ENCODE data around the gene LDHA.

The LDHA gene

DNA sequence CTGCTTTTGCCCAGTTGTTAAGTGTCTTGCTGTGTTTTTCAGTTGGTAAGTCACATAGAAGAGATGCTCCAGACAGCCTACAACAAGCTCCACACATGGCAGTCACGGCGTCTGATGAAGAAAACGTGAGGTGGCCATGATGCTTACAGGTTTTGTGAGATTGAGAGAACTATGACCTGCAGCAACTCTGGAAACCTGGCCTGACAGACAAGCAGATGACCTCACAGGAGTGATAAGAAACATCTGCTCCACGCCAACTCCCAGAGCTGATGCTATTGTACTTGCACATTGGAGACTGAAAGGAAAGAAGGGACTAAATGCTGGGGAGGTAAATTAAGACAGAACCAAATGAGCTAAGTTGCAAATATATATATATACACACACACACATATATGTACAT is 28.6 kb upstream of the LDHA start:
- TF ChIP-seq CTCF (IDR thresholded peaks at IDR 0.05; ENCODE audit: insufficient read depth, low read depth, low read length, missing control alignments), result no peak
- no peak for DNase-seq (ENCODE audit: low read depth)
- H3K4me3 ChIP-seq (ENCODE audit: low read depth, low read length), result no peak overlapping the region

DNA sequence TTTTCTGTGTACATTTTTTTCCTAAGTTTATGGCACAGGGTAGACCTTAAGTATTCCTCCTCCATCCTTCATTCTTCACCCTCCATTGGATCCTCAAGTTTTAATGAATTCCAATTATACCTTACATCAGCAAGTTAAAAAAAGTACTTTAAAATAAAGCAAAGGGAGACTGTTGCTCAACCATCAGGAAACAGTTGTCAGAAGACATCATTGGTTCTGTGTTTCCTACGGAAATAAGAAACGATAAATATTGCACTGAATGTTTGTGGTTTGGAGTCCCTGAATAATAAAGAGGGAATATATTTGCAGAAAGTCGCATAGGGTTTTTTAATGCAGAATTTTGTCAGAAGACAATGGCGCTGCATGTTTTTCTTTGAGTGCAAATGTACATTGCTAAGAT is 28.1 kb upstream of the LDHA start:
- TF ChIP-seq CTCF (IDR thresholded peaks at IDR 0.05; ENCODE audit: insufficient read depth, low read depth, low read length, missing control alignments), result no peak
- DNase-seq (ENCODE audit: low read depth), result no peak
- H3K4me3 ChIP-seq (ENCODE audit: low read depth, low read length), result no peak overlapping the region

DNA sequence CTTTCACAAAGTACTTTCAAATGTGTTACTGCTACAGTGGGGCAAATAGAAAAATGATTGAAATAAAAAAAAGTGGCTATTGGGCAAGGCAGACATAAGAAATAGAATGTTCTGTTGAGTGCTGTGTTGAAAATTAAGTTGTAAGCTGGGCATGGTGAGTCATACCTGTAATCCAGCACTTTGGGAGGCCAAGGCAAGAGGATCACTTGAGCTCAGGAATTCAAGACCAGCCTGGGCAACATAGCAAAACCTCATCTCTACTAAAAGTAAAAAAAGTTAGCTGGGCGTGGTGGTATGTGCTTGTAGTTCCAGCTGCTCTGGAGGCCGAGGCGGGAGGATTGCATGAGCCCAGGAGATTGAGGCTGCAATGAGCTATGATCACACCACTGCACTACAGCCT is 26.9 kb upstream of the LDHA start:
- no peak overlapping the region for H3K4me3 ChIP-seq (ENCODE audit: low read depth, low read length)
- no peak for DNase-seq (ENCODE audit: low read depth)
- no peak for TF ChIP-seq CTCF (IDR thresholded peaks at IDR 0.05; ENCODE audit: insufficient read depth, low read depth, low read length, missing control alignments)

GRCh38 chr11:18368221-18368620 is 26.1 kb upstream of the LDHA start:
- H3K4me3 ChIP-seq (ENCODE audit: low read depth, low read length), result no peak overlapping the region
- no peak for DNase-seq (ENCODE audit: low read depth)
- no peak for TF ChIP-seq CTCF (IDR thresholded peaks at IDR 0.05; ENCODE audit: insufficient read depth, low read depth, low read length, missing control alignments)

GRCh38 chr11:18369398-18369797 is 25.0 kb upstream of the LDHA start:
- no peak for DNase-seq (ENCODE audit: low read depth)
- no peak overlapping the region for H3K4me3 ChIP-seq (ENCODE audit: low read depth, low read length)
- no peak for TF ChIP-seq CTCF (IDR thresholded peaks at IDR 0.05; ENCODE audit: insufficient read depth, low read depth, low read length, missing control alignments)

DNA sequence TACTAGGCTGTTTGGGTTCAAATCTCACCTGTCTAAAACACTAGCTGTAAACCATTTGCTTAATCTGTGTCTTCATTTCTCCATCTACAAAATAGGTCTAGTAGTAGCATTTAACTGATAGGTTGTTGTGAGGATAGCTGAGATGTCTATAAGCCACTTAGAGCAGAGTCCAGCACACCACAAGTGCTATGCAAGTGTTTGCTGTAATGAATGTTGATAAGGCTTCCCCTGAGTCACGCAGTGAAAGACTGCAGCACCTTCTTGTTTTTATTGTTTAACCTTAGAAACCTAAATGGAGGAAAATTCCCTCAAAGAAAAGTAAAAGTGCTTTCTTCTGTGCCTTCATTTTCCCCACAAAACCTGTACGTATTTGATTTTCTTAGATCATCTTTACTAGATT is 23.1 kb upstream of the LDHA start:
- no peak for TF ChIP-seq CTCF (IDR thresholded peaks at IDR 0.05; ENCODE audit: insufficient read depth, low read depth, low read length, missing control alignments)
- H3K4me3 ChIP-seq (ENCODE audit: low read depth, low read length), result no peak overlapping the region
- no peak for DNase-seq (ENCODE audit: low read depth)

DNA sequence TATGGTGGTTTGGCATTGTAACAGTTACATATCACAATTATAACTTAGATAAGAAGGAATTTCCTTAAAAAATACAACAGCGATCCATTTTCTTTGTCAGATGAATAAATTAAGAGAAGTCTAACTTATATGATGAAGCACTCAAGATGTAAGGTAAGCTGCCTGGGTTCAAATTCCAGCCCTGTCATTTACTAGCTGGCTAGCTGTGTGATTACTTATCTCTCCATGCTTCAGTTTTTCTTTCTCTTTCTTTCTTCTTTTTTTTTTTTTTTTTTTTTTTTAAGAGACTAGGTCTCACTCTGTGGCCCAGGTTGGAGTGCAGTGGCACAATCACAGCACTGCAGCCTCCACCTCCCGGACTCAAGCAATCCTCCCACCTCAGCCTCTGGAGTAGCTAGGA is 22.2 kb upstream of the LDHA start:
- no peak overlapping the region for H3K4me3 ChIP-seq (ENCODE audit: low read depth, low read length)
- DNase-seq (ENCODE audit: low read depth), result no peak
- no peak for TF ChIP-seq CTCF (IDR thresholded peaks at IDR 0.05; ENCODE audit: insufficient read depth, low read depth, low read length, missing control alignments)

Measured in GM12865 (cell line).